SK-N-SH treated with all-trans-retinoic acid at 6 μM for 48 hours (cell line): ENCODE data around the gene SNAPC2.
"Not testable (repeated sequence)": the region's sequence is repeated elsewhere in the genome, so short reads cannot be mapped to it uniquely, and the experiment has no call there.

Source experiments
- ARNTL ChIP-seq: fragments of 450-650 bp; formaldehyde crosslinking; IDR thresholded peaks from 2 replicates; pipeline ENCODE4 v1.5.0; 2020; ENCODE audit warnings: low read depth, mild to moderate bottlenecking, moderate library complexity, borderline replicate concordance
- BACH2 ChIP-seq: fragments of 250-450 bp; sonication (Bioruptor Pico); IDR thresholded peaks from 2 replicates; pipeline ENCODE4 v1.9.0; 2021; ENCODE audit warnings: mild to moderate bottlenecking, borderline replicate concordance
- CSDC2 ChIP-seq: fragments of 250-450 bp; sonication (Bioruptor Pico); IDR thresholded peaks from 2 replicates; pipeline ENCODE4 v1.5.0; 2020; ENCODE audit warnings: mild to moderate bottlenecking, moderate library complexity
- ESRRG ChIP-seq: fragments of 250-450 bp; sonication (Bioruptor Pico); IDR thresholded peaks from 2 replicates; pipeline ENCODE4 v1.6.1; 2021; ENCODE audit warnings: mild to moderate bottlenecking
- OSR1 ChIP-seq: fragments of 250-450 bp; sonication (Bioruptor Pico); IDR thresholded peaks from 2 replicates; pipeline ENCODE4 v1.8.0; 2022; ENCODE audit warnings: moderate library complexity, mild to moderate bottlenecking, inconsistent platforms
- PPARA ChIP-seq: fragments of 250-450 bp; sonication (Bioruptor Pico); IDR thresholded peaks from 2 replicates; pipeline ENCODE4 v1.5.0; 2020; ENCODE audit warnings: mild to moderate bottlenecking, borderline replicate concordance
- SNAI2 ChIP-seq: fragments of 250-450 bp; sonication (Bioruptor Pico); IDR thresholded peaks from 2 replicates; pipeline ENCODE4 v1.5.0; 2020; ENCODE audit warnings: mild to moderate bottlenecking, moderate library complexity
- TCF4 ChIP-seq: fragments of 250-450 bp; sonication (Bioruptor Pico); IDR thresholded peaks from 2 replicates; pipeline ENCODE4 v1.8.0; 2021; ENCODE audit warnings: mild to moderate bottlenecking, moderate library complexity, borderline replicate concordance
- TOX ChIP-seq: fragments of 250-450 bp; sonication (Bioruptor Pico); IDR thresholded peaks from 2 replicates; pipeline ENCODE4 v1.8.0; 2021; ENCODE audit warnings: mild to moderate bottlenecking, moderate library complexity, borderline replicate concordance
- ZFP3 ChIP-seq: fragments of 250-450 bp; sonication (Bioruptor Pico); IDR thresholded peaks from 2 replicates; pipeline ENCODE4 v1.5.0; 2020; ENCODE audit warnings: mild to moderate bottlenecking, moderate library complexity
- ZNF8 ChIP-seq: fragments of 450-650 bp; formaldehyde crosslinking; IDR thresholded peaks from 2 replicates; pipeline ENCODE4 v1.5.0; 2020; ENCODE audit warnings: mild to moderate bottlenecking, moderate library complexity

DNA sequence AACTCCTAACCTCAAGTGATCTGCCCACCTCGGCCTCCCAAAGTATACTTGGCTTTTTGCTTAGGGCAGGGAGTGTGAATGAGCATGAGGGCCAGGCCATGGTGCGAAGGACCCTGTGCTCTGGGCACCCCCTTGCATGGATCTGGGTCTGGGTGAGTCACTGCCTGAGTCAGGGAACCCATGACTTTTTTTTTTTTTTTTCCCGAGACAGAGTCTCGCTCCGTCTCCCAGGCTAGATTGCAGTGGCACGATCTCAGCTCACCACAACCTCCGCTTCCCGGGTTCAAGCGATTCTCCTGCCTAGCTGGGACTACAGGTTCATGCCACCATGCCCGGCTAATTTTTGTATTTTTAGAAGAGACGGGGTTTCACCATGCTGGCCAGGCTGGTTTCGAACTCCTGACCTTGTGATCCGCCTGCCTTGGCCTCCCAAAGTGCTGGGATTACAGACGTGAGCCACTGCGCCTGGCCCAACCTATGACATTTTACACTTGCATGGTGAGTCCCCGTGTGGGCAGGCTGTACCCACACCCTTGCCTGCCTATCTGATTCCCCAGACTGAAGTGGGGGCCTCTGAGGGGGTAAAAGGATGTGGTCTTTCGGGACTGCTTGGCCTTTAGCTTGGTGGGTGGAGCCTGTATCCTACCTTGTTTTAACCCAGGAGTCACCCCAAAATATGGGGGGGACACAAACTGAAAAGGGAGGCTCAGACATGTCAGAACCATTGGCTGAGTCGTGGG is 26.6 kb upstream of the SNAPC2 start:
- not testable (repeated sequence) for TF ChIP-seq SNAI2 (CRISPR knock-in tag); CSDC2; ESRRG; ARNTL; TCF4 (CRISPR knock-in tag); BACH2 (CRISPR knock-in tag); PPARA (CRISPR knock-in tag); ZNF8 (CRISPR knock-in tag); TOX; OSR1 (CRISPR knock-in tag); ZFP3 (CRISPR knock-in tag)
